Stimulated activated effector memory CD8-positive, alpha-beta T cell treated with anti-CD3 and anti-CD28 coated beads, Interleukin-12 subunit alpha, Interleukin-12 subunit beta, amount 100 ng/mL, for 72 hours (primary cell): ENCODE data around the gene SPATA16.
"Not testable (repeated sequence)": the region's sequence is repeated elsewhere in the genome, so short reads cannot be mapped to it uniquely, and the experiment has no call there.

Source experiments
- ATAC-seq: fragments of 150-1000 bp; cut with Tn5 transposase; 2 replicates; pipeline ENCODE4 v1.10.0; 2021
- DNase-seq, 2 donors: peaks; one replicate each; pipeline ENCODE4 v3.0.0; 2021 to 2022; ENCODE audit warnings: low spot score in 2 of 2
- H3K27ac Mint-ChIP-seq: one replicate; pipeline ENCODE4 v1.8.0; 2022; ENCODE audit warnings: mild to moderate bottlenecking, mixed read lengths
- H3K36me3 Mint-ChIP-seq: one replicate; pipeline ENCODE4 v1.8.0; 2022; ENCODE audit warnings: mild to moderate bottlenecking, mixed read lengths
- H3K4me1 Mint-ChIP-seq: one replicate; pipeline ENCODE4 v1.8.0; 2022; ENCODE audit warnings: mixed read lengths
- H3K4me3 Mint-ChIP-seq: one replicate; pipeline ENCODE4 v1.8.0; 2022; ENCODE audit warnings: mild to moderate bottlenecking, mixed read lengths
- H3K9me3 Mint-ChIP-seq: one replicate; pipeline ENCODE4 v1.8.0; 2022; ENCODE audit warnings: mixed read lengths

Gene SPATA16

GRCh38 chr3:173030273-173030672, 110.8 kb downstream of the SPATA16 start:
- Mint-ChIP-seq H3K4me1 (no peaks in the 10 kb centered on the region), H3K36me3 (no peaks in the 10 kb centered on the region), H3K27ac (no peak overlapping the region), H3K9me3 (peaks cover 9% of the 10 kb centered on the region), H3K4me3 (no peak overlapping the region)
- ATAC-seq (no peak), DNase-seq (no peak)

- DNase-seq (no peak), ATAC-seq (no peak)
- H3K27ac Mint-ChIP-seq, result no peak overlapping the region
Observed at GRCh38 chr3:173028351-173028750, 112.7 kb downstream of the SPATA16 start.

GRCh38 chr3:173027429-173027828, 113.6 kb downstream of the SPATA16 start:
- Mint-ChIP-seq H3K4me1 (no peaks in the 10 kb centered on the region), H3K27ac (no peak overlapping the region), H3K9me3 (peaks cover 9% of the 10 kb centered on the region), H3K36me3 (no peaks in the 10 kb centered on the region), H3K4me3 (no peak overlapping the region)
- no peak for DNase-seq
- no peak for ATAC-seq

More at GRCh38 chr3:173028351-173028750, 112.7 kb downstream of the SPATA16 start:
- Mint-ChIP-seq H3K36me3 (no peaks in the 10 kb centered on the region), H3K4me3 (no peak overlapping the region), H3K4me1 (no peaks in the 10 kb centered on the region), H3K9me3 (peaks cover 9% of the 10 kb centered on the region)

- no peaks in the 10 kb centered on the region for H3K4me1 Mint-ChIP-seq
- peaks cover 10% of the 10 kb centered on the region for H3K9me3 Mint-ChIP-seq
- no peak overlapping the region for H3K4me3 Mint-ChIP-seq
- ATAC-seq (no peak), DNase-seq (no peak)
- no peaks in the 10 kb centered on the region for H3K36me3 Mint-ChIP-seq
- H3K27ac Mint-ChIP-seq, result no peak overlapping the region
Observed at GRCh38 chr3:173025941-173026340, 115.1 kb downstream of the SPATA16 start.

GRCh38 chr3:173021547-173022185, 119.4 kb downstream of the SPATA16 start:
- Mint-ChIP-seq H3K36me3 (no peaks in the 10 kb centered on the region), H3K4me1 (no peaks in the 10 kb centered on the region), H3K9me3 (peaks cover 3% of the 10 kb centered on the region), H3K27ac (no peak overlapping the region), H3K4me3 (no peak overlapping the region)
- no peak for DNase-seq
- no peak for ATAC-seq

GRCh38 chr3:173020128-173020527, 120.9 kb downstream of the SPATA16 start:
- not testable (repeated sequence) for H3K9me3 Mint-ChIP-seq, H3K4me3 Mint-ChIP-seq, DNase-seq, ATAC-seq, H3K4me1 Mint-ChIP-seq, H3K36me3 Mint-ChIP-seq, H3K27ac Mint-ChIP-seq

- no peak overlapping the region for H3K4me3 Mint-ChIP-seq
- no peaks in the 10 kb centered on the region for H3K4me1 Mint-ChIP-seq
- H3K36me3 Mint-ChIP-seq, result no peaks in the 10 kb centered on the region
- H3K27ac Mint-ChIP-seq, result no peak overlapping the region
- H3K9me3 Mint-ChIP-seq, result peaks cover 3% of the 10 kb centered on the region
- ATAC-seq (no peak), DNase-seq (no peak)
Observed at GRCh38 chr3:173019378-173019777, 121.7 kb downstream of the SPATA16 start.

- DNase-seq, result no peak
- no peaks in the 10 kb centered on the region for H3K36me3 Mint-ChIP-seq
- ATAC-seq, result no peak
- H3K9me3 Mint-ChIP-seq, result peaks cover 3% of the 10 kb centered on the region
- no peak overlapping the region for H3K4me3 Mint-ChIP-seq
- H3K27ac Mint-ChIP-seq, result no peak overlapping the region
- no peaks in the 10 kb centered on the region for H3K4me1 Mint-ChIP-seq
Observed at GRCh38 chr3:173018758-173019157, 122.3 kb downstream of the SPATA16 start.

- Mint-ChIP-seq H3K36me3 (no peaks in the 10 kb centered on the region), H3K4me3 (no peak overlapping the region), H3K9me3 (no peaks in the 10 kb centered on the region), H3K27ac (no peak overlapping the region), H3K4me1 (no peaks in the 10 kb centered on the region)
- DNase-seq, result no peak
- ATAC-seq, result no peak
Observed at GRCh38 chr3:173013219-173013832, 127.7 kb downstream of the SPATA16 start.

- no peaks in the 10 kb centered on the region for H3K36me3 Mint-ChIP-seq
- H3K27ac Mint-ChIP-seq, result no peak overlapping the region
- H3K9me3 Mint-ChIP-seq, result no peaks in the 10 kb centered on the region
- no peak overlapping the region for H3K4me3 Mint-ChIP-seq
- ATAC-seq (peak; percentile 44), DNase-seq (no peak)
- no peaks in the 10 kb centered on the region for H3K4me1 Mint-ChIP-seq
Observed at GRCh38 chr3:173009410-173009809, 131.6 kb downstream of the SPATA16 start.

- no peaks in the 10 kb centered on the region for H3K4me1 Mint-ChIP-seq
- no peaks in the 10 kb centered on the region for H3K9me3 Mint-ChIP-seq
- H3K36me3 Mint-ChIP-seq, result no peaks in the 10 kb centered on the region
- DNase-seq (no peak), ATAC-seq (no peak)
- no peak overlapping the region for H3K4me3 Mint-ChIP-seq
- H3K27ac Mint-ChIP-seq, result no peak overlapping the region
Observed at GRCh38 chr3:173008978-173009377, 132.1 kb downstream of the SPATA16 start.

- Mint-ChIP-seq H3K27ac (no peak overlapping the region), H3K4me1 (no peaks in the 10 kb centered on the region), H3K9me3 (no peaks in the 10 kb centered on the region), H3K4me3 (no peak overlapping the region), H3K36me3 (no peaks in the 10 kb centered on the region)
- no peak for DNase-seq
- no peak for ATAC-seq
Observed at GRCh38 chr3:173007079-173007723, 133.8 kb downstream of the SPATA16 start.

GRCh38 chr3:173006006-173006405, 135.0 kb downstream of the SPATA16 start:
- Mint-ChIP-seq H3K4me1 (no peaks in the 10 kb centered on the region), H3K9me3 (no peaks in the 10 kb centered on the region), H3K4me3 (no peak overlapping the region), H3K36me3 (no peaks in the 10 kb centered on the region), H3K27ac (no peak overlapping the region)
- no peak for DNase-seq
- no peak for ATAC-seq

GRCh38 chr3:173004681-173005080, 136.4 kb downstream of the SPATA16 start:
- ATAC-seq (no peak), DNase-seq (no peak)
- Mint-ChIP-seq H3K27ac (no peak overlapping the region), H3K4me1 (no peaks in the 10 kb centered on the region), H3K9me3 (peaks cover 4% of the 10 kb centered on the region), H3K36me3 (no peaks in the 10 kb centered on the region), H3K4me3 (no peak overlapping the region)

- Mint-ChIP-seq H3K36me3 (no peaks in the 10 kb centered on the region), H3K4me1 (no peaks in the 10 kb centered on the region), H3K27ac (no peak overlapping the region), H3K4me3 (no peak overlapping the region), H3K9me3 (peaks cover 4% of the 10 kb centered on the region)
- no peak for ATAC-seq
- DNase-seq, result no peak
Observed at GRCh38 chr3:173003956-173004355, 137.1 kb downstream of the SPATA16 start.

GRCh38 chr3:173003471-173003870, 137.6 kb downstream of the SPATA16 start:
- no peak overlapping the region for H3K27ac Mint-ChIP-seq
- H3K36me3 Mint-ChIP-seq, result no peaks in the 10 kb centered on the region
- no peaks in the 10 kb centered on the region for H3K4me1 Mint-ChIP-seq
- ATAC-seq (no peak), DNase-seq (no peak)
- H3K9me3 Mint-ChIP-seq, result peaks cover 4% of the 10 kb centered on the region
- no peak overlapping the region for H3K4me3 Mint-ChIP-seq
